Urothelium cell line (cell line): ENCODE measurements around the gene FAXC.
"Not testable (repeated sequence)": the region's sequence is repeated elsewhere in the genome, so short reads cannot be mapped to it uniquely, and the experiment has no call there.

Experiments
- DNase-seq: peaks from one replicate; pipeline ENCODE4 v3.0.0; 2011; ENCODE audit warnings: low spot score, mixed read lengths
- FAIRE-seq: peaks from 2 replicates; lab custom pipeline; 2011; peaks lifted over from hg19 to GRCh38; lab: Jason Lieb, UNC

The FAXC gene

DNA sequence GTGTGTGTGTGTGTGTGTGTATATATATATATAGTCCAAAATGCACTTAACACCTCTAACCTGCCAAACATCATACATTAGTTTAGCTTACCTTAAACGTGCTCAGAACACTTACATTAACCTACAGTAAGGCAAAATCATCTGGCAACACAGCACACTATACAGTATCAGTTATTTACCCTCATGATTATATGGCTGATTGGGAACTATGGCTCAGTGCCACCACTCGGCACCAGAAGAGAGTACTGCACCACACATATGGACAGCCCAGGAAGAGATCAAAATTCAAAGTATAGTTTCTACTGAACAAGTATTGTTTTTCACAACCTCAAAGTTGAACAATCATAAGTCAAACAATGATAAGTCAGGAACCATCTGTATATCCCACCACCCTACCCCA lies 59.8 kb downstream of the FAXC start:
- no peak for FAIRE-seq
- no peak for DNase-seq

DNA sequence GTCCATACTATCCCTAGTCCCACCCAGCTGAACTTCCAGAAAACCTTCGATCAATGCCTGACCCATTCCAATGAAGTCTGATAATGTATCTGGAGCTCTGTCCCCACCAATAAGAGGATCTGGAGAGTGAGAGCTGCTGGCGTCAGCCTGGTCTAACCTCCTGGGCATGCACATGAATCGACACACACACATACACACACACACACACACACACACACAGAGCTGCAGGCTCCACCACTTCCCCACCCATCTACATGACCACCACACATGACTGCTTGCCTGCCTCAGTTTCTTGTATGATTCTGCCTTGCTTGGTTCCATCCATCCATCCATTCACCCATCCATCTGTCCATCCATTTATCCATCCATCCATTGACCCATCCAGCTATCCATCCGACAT lies 60.8 kb downstream of the FAXC start:
- DNase-seq (no peak), FAIRE-seq (no peak)

DNA sequence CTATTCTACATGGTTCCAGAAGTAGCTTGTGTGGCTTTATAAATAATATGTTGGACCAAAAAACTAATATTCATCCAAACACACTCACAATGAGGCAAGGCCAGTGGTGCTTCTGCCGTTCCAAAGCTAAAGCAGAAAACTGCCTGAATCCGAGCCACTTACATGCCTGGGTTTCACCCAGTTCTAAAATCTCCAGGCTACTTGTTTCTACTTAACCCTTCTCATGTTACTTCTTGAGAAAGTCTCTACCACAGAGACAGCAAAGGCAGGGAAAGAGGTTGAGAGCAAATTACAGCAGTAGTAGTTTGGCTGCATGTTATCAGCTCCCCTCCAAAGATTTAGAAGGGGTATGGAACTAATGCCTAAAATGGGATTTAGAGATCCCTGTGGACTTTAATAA lies 62.0 kb downstream of the FAXC start:
- DNase-seq (no peak), FAIRE-seq (no peak)

DNA sequence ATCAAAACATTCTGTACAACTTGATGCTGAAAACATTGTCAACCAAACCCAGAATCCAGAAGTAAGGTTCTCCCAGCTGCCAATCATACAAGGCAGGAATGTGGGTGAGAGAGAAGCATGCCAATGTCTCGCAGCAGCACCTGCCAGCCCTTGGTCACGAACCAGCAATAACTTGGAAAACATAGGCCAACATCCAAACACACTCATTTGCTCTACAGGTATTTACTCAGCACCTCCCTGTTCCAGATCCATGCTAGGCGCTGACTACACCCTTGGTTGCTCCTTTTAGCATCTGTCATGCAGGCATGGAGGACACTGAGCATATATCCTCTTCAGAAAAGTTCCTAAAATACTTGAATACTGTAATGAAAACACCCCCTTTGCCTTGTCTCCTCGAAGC lies 63.6 kb downstream of the FAXC start:
- DNase-seq (no peak), FAIRE-seq (no peak)

DNA sequence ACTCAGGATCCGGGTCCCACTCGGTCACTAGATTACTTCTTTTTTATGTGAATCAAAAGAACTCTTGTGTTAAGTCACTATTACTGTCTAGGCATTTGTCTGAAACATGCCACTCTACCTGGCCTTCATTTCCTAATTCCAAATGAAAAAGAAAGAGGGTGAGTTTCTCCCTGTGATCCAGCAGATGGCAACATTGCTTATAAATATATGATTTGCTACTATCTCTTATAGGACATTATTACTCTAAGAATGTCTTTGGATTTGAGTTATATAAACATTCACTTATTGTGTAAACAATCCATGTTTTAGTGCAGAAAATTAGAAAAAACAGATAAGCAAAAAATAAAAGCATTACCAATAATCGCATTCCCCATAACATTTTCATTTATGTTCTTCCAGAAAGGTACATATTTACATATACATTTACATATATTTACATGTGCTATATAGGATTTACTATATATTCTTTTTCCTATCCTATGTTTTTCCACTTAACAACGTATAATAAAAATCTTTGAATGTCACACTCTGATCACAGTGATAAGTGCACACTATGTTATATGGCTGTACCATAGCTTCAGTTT lies 66.9 kb downstream of the FAXC start:
- FAIRE-seq (no peak), DNase-seq (peak; percentile 8)

DNA sequence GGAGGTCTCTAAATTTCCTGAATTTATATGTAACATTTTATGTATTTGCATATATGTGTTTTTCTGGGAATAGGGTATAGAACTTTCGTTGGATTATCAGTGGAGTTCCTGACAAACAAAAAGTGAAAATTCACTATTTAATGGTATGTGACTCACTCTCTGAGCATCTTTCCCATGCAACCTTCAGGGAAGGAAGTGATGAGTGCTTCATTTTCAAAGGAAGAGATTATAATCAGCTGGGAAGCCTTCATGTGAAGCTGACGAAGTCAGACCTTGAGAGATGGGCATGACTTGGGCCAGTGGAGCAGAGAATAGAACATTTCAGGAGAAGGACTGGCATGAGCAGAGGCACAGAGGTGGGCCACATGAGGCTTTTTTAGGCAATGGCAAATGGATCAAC lies 72.7 kb downstream of the FAXC start:
- FAIRE-seq (no peak), DNase-seq (peak; percentile 6)

DNA sequence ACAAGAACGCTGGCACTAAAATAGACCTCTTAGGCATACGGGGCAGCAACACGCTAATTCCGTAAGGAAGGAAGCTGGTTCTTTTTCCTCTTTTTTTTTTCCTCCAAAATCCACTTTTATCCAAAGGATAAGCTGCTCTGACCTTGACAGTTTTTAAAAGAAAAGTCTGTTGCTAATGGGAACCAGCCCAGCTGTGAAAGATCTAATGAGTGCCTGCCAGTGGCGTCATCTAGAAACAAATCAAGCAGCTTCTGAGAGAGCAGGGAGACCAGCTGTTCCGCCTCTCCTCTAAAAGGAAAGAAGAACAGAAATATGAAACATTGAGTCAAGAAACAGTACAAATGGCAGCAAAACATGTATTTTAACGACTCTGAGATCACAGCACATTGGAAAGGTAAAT lies 78.6 kb downstream of the FAXC start:
- DNase-seq: no peak
- FAIRE-seq: no peak

DNA sequence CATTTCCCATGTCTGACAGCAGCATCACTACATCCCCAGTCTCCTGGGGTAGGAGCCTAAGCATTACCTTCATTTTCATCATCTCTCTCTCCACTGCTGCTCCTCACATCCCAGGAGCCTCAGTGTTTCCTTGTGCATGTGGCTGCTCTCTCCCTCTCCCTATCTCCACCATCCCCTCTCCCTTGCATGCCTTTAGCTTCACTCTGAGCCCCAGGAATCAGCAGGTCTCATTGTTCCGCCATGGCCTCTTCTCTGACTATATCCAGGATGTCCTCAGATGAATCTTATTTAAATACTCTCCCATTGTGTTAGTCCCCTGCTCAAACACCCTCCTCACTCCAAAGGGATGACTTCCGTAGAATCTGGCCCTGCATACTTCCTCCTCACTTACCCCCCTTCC lies 79.4 kb downstream of the FAXC start:
- DNase-seq: no peak
- FAIRE-seq: no peak

DNA sequence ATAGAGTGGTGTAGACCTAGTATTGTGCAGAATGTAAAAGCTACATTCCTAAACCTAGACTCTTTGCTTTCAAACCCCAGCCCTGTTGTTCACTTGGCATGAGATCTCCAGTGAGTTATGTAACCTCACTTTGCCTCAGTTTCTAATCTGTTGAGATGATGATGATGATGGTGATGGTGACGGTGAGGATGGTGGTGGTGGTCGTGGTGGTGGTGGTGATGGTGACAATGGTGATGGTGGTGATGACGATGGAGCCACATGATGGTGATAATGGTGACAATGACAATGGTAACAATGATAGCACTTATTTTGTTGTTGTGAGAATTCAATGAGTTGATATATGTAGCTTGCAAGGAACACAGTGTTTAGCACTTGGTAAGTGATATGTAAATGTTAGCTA lies 80.3 kb downstream of the FAXC start:
- FAIRE-seq: no peak
- DNase-seq: no peak

DNA sequence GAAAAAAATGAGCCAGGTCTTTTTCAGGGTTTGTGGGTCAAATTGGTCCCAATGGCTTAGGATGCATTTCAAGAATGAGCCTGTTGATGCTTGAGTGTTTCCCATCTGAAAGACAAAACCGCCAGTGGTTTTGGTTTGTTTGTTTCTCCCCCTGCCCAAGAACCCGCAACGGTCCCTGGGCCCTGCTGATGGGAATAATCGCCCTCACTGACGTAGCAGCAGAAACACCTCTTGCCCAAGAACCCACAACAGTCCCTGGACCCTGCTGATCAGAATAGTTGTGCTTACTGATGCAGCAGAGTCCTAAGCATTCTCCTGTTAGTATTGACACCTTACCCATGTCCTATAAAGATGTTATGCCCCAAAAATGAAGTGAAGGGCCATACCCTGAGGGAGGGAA lies 82.5 kb downstream of the FAXC start:
- FAIRE-seq, DNase-seq: not testable (repeated sequence)

DNA sequence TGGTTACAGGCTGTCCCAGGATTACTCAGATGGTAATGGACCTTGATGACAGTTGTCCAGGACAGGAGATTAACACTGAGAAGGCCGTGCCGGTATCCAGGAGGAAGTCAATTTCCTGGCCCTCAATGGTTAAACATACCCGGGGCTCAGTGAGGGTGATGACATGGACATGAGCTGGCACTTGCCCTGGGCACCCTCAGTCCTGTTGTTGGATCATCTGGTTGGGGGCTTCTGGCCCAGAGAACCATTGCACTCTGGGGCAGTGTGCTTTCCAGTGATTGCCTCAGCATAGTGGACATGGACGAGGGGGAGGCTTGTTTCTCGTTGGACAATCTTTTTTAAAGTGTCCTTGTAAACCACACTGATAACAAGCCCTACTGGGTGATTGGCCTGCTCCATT lies 84.0 kb downstream of the FAXC start:
- FAIRE-seq, DNase-seq: not testable (repeated sequence)

DNA sequence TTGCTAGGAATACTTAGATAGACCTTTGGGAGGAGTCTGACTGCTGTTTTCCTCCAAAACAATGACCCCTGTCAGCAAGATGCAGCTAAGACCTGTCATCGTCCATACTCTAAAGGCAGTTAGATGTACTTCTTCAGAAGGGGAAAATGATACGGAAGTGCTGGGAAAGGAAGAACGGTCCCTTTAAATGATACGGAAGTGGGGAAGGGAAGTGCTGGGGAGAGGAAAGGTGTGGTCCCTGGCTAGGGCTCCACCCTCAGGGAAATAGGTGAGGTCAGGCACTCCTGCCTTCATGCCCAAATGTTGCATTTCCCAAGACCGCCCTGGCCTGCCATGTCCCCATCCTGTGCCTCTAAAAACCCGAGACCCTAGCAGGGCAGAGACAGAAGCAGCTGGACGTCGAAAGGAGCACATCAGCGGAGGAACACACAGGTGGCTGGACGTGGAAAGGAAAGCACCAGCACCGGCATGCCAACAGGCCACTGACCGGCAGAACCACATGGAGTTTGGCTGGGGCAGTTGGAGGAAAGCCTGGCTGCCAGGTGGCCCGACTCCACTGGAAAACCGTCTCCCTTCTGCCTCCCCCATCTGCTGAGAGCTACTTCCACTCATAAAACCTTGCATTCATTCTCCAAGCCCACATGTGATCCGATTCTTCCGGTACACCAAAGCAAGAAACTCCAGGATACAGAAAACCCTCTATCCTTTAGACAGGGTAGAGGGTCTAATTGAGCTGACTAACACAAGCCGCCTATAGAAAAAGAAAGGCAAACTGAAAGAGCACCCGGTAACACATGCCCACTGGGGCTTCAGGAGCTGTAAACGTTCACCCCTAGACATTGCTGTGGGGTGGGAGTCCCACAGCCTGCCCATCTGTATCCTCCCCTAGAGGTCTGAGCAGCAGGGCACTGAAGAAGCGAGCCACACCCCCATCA lies 94.6 kb downstream of the FAXC start:
- FAIRE-seq: no peak
- DNase-seq: no peak

DNA sequence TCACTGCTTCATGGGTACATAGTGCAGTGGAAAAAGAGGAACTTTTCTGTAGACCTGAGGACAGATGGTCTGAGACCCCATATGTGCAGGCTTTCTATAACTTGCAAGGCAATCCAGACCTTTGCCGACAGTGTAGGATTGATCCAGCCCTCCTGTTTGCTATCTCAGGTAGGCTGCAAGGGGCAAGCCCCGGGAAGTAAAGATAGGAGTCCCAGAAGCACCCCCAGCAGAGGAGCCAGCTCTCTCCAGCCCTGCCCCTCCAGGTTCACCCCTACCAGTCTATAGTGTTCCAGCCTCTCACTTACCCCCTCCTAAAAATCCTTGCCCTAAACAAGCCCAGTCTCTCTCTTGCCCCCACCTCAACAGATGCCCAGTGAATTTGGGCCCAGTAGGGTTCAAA lies 96.2 kb downstream of the FAXC start:
- DNase-seq (no peak), FAIRE-seq (no peak)

DNA sequence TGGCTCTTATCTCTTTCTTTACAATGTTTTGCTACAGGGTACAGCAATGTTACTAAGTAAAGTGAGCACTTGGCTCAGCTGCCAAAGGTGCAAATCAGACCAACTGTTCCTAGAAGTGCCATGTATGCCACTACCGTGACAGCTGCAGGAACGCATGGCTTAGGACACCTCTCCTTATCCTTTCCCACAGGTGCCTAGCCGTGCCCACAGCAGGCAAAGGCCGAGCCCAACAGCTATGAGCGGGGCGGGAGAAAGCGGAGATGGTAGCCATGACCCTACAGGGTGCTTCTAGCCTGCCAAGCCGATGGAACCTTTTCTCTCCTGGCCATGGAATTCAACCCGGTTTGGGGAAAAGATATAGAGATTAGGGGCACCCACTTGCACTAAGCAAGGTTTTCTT lies 97.1 kb downstream of the FAXC start:
- FAIRE-seq (no peak), DNase-seq (no peak)

DNA sequence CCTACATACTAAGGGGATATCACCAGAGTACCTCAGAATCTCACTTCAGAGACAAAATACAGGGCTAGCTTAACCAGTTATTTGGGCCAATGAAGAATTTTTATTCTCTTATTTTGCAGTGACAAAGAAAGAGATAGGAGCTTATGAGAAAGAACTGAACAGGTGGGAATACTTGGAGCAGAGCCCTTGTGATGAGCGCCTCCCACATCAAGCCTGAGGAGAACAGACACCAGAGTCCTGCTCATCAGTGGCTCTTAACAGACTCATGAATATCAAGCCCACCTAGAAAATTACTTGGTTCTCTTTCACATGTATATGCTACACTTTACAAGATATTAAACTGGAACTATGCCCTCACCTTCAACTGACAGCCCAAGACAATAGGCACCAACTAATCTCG lies 99.0 kb downstream of the FAXC start:
- no peak for DNase-seq
- FAIRE-seq: no peak

DNA sequence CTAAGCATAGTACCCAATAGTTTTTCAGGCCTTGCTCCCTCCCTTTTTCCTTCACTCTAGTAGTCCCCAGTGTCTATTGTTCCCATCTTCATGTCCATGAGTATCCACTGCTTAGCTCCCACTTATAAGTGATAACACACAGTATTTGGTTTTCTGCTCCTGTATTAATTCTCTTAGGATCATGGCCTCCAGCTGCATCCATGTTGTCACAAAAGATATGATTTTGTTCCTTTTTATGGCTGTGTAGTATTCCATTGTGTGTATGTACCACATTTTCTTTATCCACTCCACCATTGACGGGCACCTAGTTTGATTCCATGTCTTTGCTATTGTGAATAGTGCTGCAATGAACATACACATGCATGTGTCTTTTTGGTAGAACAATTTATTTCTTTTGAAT lies 102.9 kb downstream of the FAXC start:
- no peak for DNase-seq
- no peak for FAIRE-seq

DNA sequence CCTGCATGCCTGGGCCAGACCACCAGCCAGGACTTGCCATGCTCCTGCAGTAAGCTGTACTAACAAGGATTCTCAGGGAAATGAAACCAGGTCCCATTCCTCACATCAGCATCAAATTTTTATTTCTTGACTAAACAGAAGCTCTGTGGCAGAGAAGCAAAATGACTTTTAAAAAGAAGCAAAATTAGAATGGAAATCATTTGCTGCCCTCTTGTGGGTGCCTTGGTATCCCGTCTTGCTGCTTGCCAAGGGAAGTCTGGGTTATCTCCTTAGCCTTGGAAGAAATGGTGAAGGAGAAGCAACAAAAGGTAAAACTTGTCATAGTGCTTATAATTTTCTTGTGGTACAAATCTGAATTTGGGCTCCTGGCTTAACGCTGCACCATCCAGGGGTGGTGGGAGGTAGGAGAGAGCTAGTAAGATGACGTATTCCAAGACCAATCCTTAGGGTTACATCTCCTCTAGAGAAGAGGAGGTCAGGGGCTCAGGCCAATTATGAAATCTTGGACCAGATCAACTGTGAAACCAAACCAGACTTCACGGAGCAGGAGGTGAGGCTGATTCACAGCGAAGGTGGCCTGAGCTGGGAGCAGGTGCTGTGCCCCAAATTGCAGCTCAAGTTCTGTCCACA lies 107.5 kb downstream of the FAXC start:
- peak; percentile 23 for DNase-seq

DNA sequence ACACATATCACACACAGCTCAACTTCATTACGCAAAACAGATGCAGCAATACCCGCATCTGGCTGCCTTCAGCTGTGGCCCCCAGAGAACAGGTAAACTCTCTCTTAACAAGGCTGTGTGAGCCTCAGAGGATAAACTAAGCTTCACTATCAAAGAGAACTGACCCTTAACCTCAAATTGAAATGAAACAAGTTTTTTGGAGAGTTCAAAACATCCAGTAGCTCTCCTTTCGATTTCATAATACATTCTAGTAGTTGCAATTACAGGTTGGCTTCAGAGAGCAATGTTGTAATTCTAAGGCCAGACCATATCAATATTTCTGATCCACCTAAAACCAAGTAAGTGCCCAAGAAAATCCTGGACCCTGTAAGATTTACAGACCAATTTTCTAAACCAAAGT lies 113.5 kb downstream of the FAXC start:
- DNase-seq (no peak), FAIRE-seq (no peak)

More for the DNA sequence above, 107.5 kb downstream of the FAXC start:
- no peak for FAIRE-seq

DNA sequence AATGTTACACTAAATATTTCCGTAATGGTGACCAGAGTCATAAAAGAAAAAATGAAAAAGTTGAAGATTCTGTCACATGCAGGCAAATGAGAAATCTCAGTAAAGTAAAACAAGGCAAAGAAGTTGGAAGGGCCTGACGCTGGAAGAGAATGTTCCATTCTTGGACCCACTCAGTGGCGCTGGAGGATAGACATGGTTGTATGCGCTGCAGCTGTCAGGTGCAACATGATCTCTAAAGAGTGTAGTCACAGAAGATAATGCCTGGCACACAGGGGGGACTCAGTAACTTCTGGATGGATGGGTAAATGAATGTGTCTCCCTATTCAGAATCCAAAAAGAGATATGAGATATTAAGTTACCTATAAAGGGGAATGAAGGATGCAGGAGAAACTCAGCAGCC lies 116.3 kb downstream of the FAXC start:
- FAIRE-seq (no peak), DNase-seq (no peak)

DNA sequence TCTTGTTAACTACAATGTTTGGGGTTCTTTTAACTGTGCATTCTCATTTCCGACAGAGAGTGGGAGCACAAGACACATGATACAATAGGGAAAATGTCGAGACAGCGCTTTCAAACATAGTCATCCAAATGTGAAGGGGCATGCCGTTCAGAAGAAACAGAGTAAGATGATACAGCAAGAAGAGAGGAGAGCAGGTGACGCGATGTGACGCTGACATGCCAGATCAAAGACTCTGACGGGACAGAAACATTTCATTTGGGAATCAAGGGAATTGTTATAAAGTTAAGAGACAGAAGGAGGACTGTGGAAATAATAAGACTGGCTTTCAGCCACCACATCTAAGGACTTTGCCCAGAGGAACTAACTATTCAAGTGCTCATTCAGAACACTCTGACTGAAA lies 117.4 kb downstream of the FAXC start:
- FAIRE-seq (no peak), DNase-seq (no peak)

DNA sequence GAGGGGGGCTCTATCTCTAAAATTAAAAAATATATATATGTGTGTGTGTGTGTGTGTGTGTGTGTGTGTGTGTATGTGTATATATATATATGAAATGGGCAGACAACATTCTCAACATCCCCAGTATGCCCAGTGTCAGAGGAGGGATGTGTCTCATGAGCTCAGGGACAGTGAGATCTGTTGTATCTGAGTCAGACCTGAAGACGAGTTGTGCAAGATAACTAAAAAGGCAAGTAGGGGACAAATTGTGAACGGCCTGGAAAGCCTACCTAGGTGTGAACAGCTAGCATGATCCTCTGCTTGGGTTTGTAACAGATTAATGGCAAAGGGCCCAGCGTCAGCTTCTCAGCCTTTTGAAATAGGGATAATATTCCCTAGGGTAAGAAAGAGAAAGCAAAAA lies 124.3 kb downstream of the FAXC start:
- no peak for DNase-seq
- no peak for FAIRE-seq
